Calu3 (cell line): Measurements from ENCODE around the gene SH3RF3. TPM values are rescaled to one million over a fixed set of nuclear protein-coding genes. Genes with fewer than 3 reads are reported as not detected.

Source experiments
- BruUV-seq: library from RNA; stranded (reverse); fragments of 400-500 nt; replicated peaks from 2 replicates; lab custom pipeline; 2021; lab: Mats Ljungman, UMichigan
- CTCF ChIA-PET: fragments of 300-600 bp; sonication (Branson Sonifier 250); formaldehyde crosslinking; loops from one replicate; lab custom pipeline; 2022; ENCODE audit warnings: antibody characterized with exemption; lab: Charles Lee
- DNase-seq: peaks from one replicate; pipeline ENCODE4 v3.0.0; 2022
- H3K27ac Mint-ChIP-seq: one replicate; pipeline ENCODE4 v1.8.0; 2022; ENCODE audit warnings: mixed read lengths; ENCODE audit not compliant: unreplicated experiment
- H3K27me3 Mint-ChIP-seq: one replicate; pipeline ENCODE4 v1.8.0; 2022; ENCODE audit warnings: mixed read lengths; ENCODE audit not compliant: unreplicated experiment
- H3K36me3 Mint-ChIP-seq: one replicate; pipeline ENCODE4 v1.8.0; 2022; ENCODE audit warnings: mild to moderate bottlenecking, moderate library complexity, mixed read lengths; ENCODE audit not compliant: insufficient read depth, unreplicated experiment
- H3K4me1 Mint-ChIP-seq: one replicate; pipeline ENCODE4 v1.8.0; 2022; ENCODE audit warnings: mild to moderate bottlenecking, low read depth, mixed read lengths; ENCODE audit not compliant: unreplicated experiment
- H3K4me3 Mint-ChIP-seq: one replicate; pipeline ENCODE4 v1.8.0; 2022; ENCODE audit warnings: mild to moderate bottlenecking, low read depth, moderate library complexity, mixed read lengths; ENCODE audit not compliant: unreplicated experiment
- H3K9me3 Mint-ChIP-seq: one replicate; pipeline ENCODE4 v1.8.0; 2022; ENCODE audit warnings: low read depth, mixed read lengths; ENCODE audit not compliant: unreplicated experiment
- intact Hi-C: fragments of 100-400 bp; cut with micrococcal nuclease; formaldehyde crosslinking; loops from one replicate; pipeline ENCODE4 v1.10.0; 2022; ENCODE audit not compliant: unreplicated experiment
- total RNA-seq: library from RNA; stranded (reverse); gene quantifications from 2 replicates; pipeline ENCODE4 v1.2.3, GENCODE V29; 2022
- TF ChIP-seq, protein P1 (sequence below): fragments of 200-600 bp; IDR thresholded peaks from one replicate; pipeline ENCODE4 v1.8.0; 2022; ENCODE audit warnings: antibody characterized with exemption; ENCODE audit not compliant: unreplicated experiment

SH3RF3 gene
- total RNA-seq, 1 experiment from 2014 or later = 0.17 TPM

DNA sequence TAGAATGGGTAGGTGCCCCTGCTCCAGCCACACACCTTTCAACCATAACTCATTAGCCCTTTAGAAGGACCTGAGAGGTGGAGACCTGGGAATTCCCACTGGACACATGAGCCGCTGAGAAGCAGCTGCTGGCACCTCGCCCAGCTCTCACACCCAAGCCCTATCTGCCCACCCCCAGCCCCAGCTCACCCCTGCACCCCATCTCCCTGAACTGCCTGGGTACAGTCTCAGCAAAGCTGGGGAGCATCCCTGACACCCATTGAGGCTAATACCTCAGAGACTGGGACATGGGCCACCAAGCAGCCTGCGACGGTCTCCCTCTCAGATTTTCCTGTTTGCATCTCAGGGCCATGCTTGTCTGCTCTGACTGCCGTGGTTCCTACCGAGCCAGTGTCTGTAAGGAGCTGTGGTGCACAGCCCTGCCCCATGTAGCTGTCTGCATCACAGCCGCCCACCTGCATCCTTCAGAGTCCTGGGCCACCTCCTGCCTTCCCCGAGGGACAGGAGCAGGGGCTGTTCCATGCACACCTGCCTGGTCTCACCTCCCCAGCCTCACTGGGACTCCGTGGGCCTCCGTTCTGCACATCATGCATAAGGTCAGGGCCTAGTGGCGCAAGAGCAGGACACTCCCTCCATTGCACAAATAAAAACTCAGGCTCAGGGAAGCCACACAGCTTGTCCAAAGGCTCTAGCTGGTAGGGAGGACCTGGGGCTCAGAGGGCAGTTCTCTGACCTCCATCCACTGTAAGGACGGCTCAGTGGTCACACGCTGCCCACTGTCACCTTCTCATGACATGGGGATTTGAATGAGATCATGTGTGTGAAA lies 394.7 kb downstream of the SH3RF3 start:
- H3K36me3 Mint-ChIP-seq = no peaks in the 10 kb centered on the region
- H3K27me3 Mint-ChIP-seq = peaks cover 18% of the 10 kb centered on the region
- TF ChIP-seq, protein P1, sequence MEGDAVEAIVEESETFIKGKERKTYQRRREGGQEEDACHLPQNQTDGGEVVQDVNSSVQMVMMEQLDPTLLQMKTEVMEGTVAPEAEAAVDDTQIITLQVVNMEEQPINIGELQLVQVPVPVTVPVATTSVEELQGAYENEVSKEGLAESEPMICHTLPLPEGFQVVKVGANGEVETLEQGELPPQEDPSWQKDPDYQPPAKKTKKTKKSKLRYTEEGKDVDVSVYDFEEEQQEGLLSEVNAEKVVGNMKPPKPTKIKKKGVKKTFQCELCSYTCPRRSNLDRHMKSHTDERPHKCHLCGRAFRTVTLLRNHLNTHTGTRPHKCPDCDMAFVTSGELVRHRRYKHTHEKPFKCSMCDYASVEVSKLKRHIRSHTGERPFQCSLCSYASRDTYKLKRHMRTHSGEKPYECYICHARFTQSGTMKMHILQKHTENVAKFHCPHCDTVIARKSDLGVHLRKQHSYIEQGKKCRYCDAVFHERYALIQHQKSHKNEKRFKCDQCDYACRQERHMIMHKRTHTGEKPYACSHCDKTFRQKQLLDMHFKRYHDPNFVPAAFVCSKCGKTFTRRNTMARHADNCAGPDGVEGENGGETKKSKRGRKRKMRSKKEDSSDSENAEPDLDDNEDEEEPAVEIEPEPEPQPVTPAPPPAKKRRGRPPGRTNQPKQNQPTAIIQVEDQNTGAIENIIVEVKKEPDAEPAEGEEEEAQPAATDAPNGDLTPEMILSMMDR = no peak
- no peaks in the 10 kb centered on the region for H3K4me1 Mint-ChIP-seq
- no peak for DNase-seq
- CTCF ChIA-PET = interaction anchor here (1.0 kb wide), 1 partner anchor 26 kb away, joined by 3 read pairs; no protein-coding TSS in a partner anchor
- no peak overlapping the region for H3K27ac Mint-ChIP-seq
- H3K4me3 Mint-ChIP-seq = no peak overlapping the region
- intact Hi-C loops = no loop called here
- H3K9me3 Mint-ChIP-seq = no peaks in the 10 kb centered on the region
- BruUV-seq = no TSS peak

DNA sequence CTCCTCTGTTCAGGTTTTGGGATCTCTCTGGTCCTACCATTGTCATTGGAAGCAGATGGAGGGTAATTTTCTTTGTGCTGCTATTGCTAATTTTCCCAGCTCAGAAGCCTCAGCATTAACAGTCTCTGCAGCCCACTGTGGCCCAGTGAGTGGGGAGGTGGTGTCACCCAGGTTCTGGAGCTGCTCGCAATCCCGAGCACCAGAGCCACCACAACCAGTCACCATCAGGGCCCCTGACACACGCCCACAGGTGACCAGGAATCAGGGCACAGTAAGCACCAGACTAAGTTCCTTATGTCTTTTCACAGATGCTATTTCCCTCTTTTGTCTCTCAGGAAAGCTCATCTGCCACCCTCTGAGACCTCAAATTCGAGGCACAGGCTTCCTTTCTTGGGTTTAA lies 396.8 kb downstream of the SH3RF3 start:
- Mint-ChIP-seq H3K4me3 (no peak overlapping the region), H3K9me3 (no peaks in the 10 kb centered on the region), H3K27me3 (peaks cover 32% of the 10 kb centered on the region), H3K36me3 (no peaks in the 10 kb centered on the region), H3K27ac (no peak overlapping the region), H3K4me1 (peaks cover 9% of the 10 kb centered on the region)
- CTCF ChIA-PET = interaction anchor here (0.6 kb wide), 1 partner anchor 26 kb away, joined by 3 read pairs; no protein-coding TSS in a partner anchor
- no peak for DNase-seq
- intact Hi-C loops = no loop called here
- TF ChIP-seq, protein P1 = no peak
- no TSS peak for BruUV-seq

DNA sequence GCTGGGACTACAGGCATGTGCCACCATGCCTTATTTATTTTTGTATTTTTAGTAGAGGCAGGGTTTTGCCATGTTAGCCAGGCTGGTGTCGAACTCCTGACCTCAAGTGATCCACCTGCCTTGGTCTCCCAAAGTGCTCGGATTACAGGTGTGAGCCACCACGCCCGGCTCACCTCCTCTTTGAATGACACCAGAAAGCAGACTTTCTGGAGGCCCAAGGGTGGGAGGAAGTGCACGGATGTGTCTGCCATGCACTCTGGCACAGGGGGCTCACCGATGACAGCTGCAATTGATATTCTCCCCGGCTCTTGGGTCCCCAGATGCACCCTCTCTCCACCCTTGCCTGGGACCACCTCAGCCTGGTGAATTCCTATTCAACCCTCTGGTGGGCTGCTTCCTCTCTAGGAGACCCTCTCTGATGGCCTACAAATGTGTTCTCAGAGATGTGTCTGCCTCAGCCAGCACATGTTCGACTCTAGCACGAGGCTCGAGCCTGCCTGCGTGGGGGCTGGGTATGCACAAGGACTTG lies 397.5 kb downstream of the SH3RF3 start:
- Mint-ChIP-seq H3K27me3 (peaks cover 35% of the 10 kb centered on the region), H3K9me3 (no peaks in the 10 kb centered on the region), H3K4me1 (peaks cover 12% of the 10 kb centered on the region), H3K36me3 (no peaks in the 10 kb centered on the region), H3K27ac (no peak overlapping the region), H3K4me3 (no peak overlapping the region)
- TF ChIP-seq, protein P1 = no peak
- intact Hi-C loops = no loop called here
- BruUV-seq = no TSS peak
- DNase-seq = no peak
- CTCF ChIA-PET = no interaction called here

DNA sequence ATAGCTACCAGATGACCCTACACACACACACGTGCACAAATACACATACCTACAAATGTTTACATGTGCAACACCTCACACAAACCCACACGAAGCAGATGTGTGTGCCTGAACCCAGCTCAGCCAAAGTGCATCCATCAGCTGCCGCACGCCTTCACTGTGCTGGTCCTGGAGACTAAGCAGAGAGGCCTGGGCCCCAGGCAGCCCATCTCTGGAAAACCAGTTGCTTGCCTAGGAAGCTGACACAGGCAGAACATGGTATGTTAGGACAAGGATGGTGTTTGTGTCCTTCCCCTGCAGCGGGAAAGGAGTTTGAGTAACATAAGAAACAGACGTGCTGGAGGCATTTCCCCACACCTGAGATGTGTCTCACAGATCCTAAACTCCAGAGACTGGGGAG lies 398.1 kb downstream of the SH3RF3 start:
- BruUV-seq = no TSS peak
- Mint-ChIP-seq H3K27me3 (peaks cover 35% of the 10 kb centered on the region), H3K36me3 (no peaks in the 10 kb centered on the region), H3K4me1 (peaks cover 12% of the 10 kb centered on the region), H3K9me3 (no peaks in the 10 kb centered on the region), H3K27ac (no peak overlapping the region), H3K4me3 (no peak overlapping the region)
- intact Hi-C loops = no loop called here
- TF ChIP-seq, protein P1 = no peak
- DNase-seq = no peak
- CTCF ChIA-PET = no interaction called here
